ENCODE data around the gene ERC1.
A peak's percentile ranks its signal among the peaks of the same experiment; 100 is the strongest.
"Not testable (repeated sequence)": the region's sequence is repeated elsewhere in the genome, so short reads cannot be mapped to it uniquely, and the experiment has no call there.

The ERC1 gene

DNA sequence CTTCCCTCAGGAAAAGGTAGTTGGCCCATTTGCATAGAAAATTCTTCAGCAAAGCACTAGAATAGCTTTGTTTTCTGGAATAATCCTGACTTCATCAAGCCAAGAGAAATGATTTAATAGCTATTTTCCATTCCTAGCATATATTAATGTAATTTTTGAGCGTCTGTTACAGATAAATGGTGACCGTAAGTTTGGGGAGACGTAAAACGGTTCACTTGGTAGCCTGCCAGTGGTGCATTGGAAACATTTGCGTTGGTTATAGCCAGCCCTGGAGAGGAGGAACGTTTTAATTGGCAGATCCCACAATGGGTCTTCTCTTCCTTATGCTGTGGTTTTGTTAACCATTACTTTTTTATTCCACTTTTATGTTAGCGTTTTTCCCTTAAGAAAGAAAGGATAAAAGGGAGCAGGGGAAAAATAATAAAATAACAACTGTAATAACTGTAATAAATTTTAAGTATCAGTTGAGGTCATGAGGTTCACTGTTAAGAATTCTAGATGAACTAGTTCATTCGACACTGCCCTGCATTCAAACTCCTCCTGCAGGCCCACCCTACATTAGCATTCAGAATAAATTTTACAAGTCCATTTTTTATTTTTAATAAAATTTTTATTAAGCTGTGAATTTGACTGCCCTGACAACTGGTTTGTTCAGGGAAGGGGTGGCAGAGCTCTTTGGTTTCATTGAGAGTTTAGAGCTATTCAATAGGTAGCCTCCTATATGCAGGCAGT lies 300.7 kb downstream of the ERC1 start:
- DNase-seq: no peak

GRCh38 chr12:1293901-1294300 lies 302.9 kb downstream of the ERC1 start:
- DNase-seq: no peak

- DNase-seq: no peak
These were observed 306.2 kb downstream of the ERC1 start for GRCh38 chr12:1297206-1297605.

GRCh38 chr12:1297639-1298175 lies 306.7 kb downstream of the ERC1 start:
- no peak for DNase-seq

GRCh38 chr12:1300460-1300859 lies 309.4 kb downstream of the ERC1 start:
- DNase-seq: no peak

- no peak for DNase-seq
These were observed 311.3 kb downstream of the ERC1 start for GRCh38 chr12:1302201-1302870.

- DNase-seq: no peak
These were observed 314.0 kb downstream of the ERC1 start for GRCh38 chr12:1305063-1305434.

DNA sequence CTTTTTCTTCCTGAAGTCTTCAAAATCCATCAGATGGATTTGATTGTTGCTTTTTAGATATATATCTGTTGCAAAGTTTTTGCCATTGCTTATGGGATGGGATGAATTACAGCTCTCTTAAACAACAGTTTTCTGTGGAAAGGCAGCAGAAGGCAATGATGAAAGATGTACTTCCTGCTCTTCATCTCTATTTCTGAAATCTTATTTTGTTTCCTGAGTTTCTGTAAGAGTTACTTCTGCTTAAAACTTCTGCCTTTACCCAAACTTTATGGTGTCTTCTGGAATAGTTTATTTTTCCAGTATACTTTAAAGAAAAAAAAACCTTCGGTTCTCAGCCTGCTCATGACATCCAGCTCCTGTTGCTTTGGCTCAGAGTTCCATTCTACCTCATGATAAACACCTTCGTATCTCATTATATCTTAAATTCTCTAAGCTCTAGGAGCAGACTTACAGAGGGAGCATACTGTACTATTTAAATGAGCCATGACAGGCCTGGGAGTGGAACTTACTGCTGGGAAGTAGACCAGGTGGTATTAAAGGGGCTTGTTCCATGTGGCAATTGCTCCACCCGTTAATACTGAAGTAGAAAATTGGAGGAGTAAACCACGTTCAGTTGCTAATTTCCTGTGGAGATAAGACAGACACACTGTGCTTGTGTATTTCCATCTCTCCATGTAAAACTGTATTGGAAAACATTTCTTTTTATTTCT lies 314.9 kb downstream of the ERC1 start:
- no peak for DNase-seq

DNA sequence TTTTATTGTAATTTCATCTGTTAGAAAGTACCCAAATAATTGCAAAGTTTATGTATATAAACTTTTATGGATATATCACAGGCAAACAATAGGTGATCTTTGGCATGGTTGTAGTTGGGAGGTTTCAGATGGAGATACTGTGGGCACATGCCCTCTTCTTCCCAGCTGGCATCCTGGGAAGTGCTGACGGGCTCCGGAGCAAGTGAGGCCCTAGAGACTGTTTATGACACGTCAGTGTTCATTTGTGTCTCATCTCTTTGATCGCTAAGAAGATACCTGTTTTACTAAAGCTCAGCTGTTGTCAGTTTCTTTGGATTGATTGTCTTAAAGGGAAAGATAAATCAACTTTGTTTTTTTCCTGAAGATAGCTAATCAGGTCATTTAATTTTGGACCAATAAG lies 315.8 kb downstream of the ERC1 start:
- DNase-seq: no peak

DNA sequence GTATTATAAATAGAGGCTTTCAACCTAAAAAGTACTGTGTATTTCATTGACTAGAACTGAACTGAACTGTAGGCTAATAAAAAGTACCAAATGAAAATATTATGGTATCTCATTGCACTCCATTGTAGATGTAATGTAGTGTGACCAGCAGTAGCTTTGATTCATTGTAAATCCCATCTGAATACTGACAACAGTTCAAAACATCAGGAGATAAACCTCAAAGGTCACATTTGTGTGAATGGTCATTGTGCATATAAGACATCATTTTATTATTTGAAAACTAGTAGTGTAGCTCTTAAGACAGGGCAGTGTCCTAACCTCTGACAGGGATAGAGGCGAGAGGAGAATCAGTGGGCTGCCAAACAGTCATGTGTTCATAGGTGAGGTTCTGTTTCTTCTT lies 316.8 kb downstream of the ERC1 start:
- no peak for DNase-seq

GRCh38 chr12:1309613-1310012 lies 318.6 kb downstream of the ERC1 start:
- no peak for DNase-seq

DNA sequence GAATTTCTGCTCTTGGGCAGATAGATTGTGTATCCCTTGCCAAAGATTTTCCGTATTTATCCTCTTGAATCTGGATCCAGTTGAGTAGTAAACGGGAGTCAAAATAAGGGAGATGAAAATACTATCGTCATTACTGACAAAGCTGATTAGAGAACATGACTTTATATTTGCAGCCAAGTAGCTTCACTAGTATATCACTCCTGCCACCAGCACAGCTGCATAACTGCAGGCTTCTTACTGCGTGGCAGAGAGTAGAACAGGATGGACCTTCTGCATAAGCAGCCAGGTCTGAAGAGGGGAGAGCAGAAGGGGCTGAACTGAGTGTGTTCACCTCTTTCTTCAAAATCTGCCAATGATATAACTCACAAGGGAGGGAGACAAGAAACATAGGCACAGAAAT lies 319.6 kb downstream of the ERC1 start:
- no peak for DNase-seq

GRCh38 chr12:1311145-1311544 lies 320.1 kb downstream of the ERC1 start:
- DNase-seq: no peak

DNA sequence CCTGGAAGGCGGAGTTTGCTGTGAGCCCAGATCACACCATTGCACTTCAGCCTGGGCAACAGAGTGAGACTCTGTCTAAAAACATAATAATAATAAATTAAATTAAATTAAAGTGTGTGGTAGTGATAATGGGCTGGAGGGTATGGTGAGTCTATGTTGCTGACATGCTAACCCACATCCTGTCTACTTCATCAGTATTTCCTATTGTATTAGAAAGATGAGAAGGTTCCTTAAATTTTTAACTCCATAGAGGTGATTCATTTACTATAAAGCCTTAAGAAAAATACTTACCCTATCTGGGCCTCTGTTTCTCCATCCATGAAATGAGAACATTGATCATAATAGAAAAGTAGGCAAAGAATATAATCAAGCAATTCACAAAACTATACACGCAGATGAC lies 322.9 kb downstream of the ERC1 start:
- DNase-seq: no peak

DNA sequence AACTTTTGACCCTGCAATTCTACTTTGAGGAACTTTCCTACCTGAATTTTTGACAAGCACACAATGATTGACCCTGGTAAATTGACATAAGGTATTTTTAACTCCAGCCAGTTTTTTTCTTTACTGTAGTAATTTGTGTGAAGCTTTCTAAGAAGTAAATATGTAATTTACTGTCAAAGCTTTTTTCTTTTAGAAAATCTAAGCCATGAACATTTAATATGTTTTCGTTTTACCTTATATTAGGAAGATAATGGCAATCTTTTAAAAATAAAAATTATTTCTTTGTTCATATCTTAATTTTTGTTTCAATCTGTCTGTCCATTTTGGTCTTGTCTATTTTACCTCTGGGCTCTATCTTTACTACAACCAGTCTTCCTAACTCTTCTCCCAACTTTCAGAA lies 323.5 kb downstream of the ERC1 start:
- no peak for DNase-seq

DNA sequence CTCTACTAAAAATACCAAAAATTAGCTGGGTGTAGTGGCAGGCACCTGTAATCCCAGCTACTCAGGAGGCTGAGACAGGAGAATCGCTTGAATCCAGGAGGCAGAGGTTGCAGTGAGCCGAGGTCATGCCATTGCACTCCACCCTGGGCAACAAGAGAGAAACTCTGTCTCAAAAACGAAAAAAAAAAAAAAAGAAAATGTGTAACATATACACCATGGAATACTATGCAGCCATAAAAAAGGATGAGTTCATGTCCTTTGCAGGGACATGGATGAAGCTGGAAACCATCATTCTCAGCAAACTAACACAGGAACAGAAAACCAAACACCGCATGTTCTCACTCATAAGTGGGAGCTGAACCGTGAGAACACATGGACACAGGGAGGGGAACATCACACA lies 326.0 kb downstream of the ERC1 start:
- DNase-seq: not testable (repeated sequence)

DNA sequence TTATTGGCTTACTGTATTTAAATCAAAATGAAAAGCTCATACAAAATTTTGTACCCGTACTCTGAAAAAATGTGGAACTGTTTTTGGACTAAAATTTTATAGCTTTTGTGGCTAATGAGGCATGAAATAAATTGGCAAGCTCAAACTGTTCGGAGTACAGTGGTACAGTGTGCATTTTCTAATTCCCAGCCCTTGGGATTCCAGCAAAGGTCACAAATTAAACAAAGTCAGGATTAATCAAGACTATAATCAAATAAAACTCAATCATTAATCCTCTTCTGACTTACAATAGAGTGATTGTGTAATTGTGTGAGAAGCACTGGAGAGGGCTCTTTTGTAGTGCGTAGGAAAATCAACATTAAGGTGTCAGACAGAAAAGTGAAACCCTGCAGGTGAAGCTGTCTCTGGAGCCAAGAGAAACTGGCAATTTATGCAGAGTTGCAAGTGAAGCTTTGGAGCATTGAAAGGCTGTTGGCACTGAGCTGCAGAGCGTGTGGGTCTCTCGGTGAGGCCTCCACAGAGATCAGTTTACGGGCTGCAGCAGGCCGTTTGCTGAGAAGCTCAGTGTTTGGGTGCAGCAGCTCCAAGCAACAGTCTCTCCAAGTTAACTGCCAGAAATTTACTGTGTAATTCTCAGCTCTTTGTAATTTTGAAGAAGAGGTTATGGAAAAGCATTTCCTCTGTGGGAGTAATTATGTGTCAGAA lies 327.5 kb downstream of the ERC1 start:
- DNase-seq: peak in 10 of 14 donors; percentile 5 to 72 (median 22)

GRCh38 chr12:1319212-1319611 lies 328.2 kb downstream of the ERC1 start:
- DNase-seq: no peak

DNA sequence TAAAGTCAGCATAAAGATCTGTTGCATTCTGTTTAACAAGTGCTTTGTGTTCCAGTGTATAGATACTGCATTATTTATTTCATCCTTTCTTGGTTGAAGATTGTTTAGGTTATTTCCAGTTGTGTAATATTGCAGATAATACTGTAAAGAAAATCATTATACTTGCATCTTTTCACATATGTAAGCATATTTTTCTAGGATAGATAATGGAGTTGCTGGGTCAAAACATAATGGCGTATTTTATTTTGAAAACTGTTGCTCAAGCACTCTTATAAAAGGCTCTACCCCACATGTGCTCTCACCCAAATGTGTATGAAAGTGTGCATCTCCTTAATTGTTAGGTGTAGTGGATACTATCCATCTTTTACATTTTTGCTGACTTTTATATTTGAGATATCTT lies 329.0 kb downstream of the ERC1 start:
- no peak for DNase-seq

DNA sequence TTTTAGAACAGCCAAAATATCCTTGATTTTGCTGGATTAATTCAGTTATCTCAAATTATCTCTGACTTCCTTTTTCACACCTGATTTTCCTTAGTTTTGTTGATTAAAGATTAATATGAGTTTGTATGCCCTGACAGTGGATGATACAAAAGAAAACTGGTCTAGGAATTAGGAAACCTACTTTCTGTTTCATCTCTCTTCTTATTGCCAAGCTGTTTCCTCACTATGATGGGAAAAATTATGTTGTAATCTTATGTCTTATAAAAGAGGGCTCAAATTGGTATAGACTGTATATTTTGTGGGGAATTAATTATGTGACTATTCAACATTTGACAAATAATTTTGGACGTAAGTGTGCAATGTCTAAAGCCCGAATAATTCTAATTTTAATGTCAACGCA lies 331.8 kb downstream of the ERC1 start:
- no peak for DNase-seq

DNA sequence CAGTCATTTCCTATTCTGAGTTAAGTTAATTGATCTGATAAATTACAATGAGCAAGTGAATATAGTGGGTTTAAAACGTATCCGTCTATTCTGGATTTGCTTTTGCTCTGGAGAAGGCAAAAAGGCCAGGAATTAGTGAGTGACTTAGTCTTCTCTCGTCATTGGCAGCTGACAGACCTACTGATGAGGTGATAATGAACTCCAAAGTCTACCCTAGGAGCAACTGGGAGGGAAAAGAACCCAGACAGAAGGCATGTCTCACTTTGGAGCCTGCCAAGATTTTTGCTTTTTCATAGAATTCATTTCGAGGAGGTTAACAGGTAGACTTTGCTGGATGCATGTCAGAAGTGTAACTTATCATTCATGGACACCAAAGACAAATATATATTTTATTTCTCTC lies 333.1 kb downstream of the ERC1 start:
- DNase-seq: no peak

GRCh38 chr12:1324910-1325309 lies 333.9 kb downstream of the ERC1 start:
- DNase-seq: no peak

DNA sequence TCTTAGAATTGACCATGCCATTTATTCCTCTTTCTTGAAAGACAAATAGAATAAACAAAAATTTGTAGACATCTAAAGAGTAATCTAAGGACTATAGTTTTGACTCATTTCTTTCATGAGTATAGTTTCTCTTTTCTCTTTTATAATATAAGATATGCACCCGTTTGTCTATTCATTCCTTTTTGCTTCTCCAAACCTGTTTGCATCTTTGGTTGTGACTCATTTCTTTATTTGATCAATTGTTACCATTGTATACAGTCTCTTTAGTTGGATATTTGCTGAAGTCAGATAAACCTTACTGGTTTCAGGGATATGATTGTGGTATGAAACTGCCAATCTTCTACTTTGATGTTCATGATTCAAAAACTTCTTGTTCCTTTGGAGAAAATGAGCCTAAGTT lies 334.6 kb downstream of the ERC1 start:
- no peak for DNase-seq

Measured in C1 segment of cervical spinal cord (tissue), 14 donors.